Muscle of leg (tissue), 11 donors: Measurements from ENCODE around the gene SSTR3. TPM values are rescaled to one million over a fixed set of nuclear protein-coding genes. Genes with fewer than 3 reads are reported as not detected.
"Not testable (repeated sequence)": the region's sequence is repeated elsewhere in the genome, so short reads cannot be mapped to it uniquely, and the experiment has no call there.

Source experiments
- DNase-seq: peaks from one replicate; pipeline ENCODE4 v3.0.0; 2013
- H3K27ac ChIP-seq: one replicate; pipeline ENCODE4 v1.5.1; 2013; ENCODE audit warnings: mild to moderate bottlenecking, low read length, control low read depth
- H3K27me3 ChIP-seq: one replicate; pipeline ENCODE4 v1.6.1; 2013; ENCODE audit warnings: low read length; ENCODE audit not compliant: control insufficient read depth, insufficient read depth
- H3K36me3 ChIP-seq: one replicate; pipeline ENCODE4 v1.6.1; 2013; ENCODE audit warnings: low read length; ENCODE audit not compliant: control insufficient read depth, insufficient read depth
- H3K4me1 ChIP-seq: one replicate; pipeline ENCODE4 v1.6.1; 2013; ENCODE audit warnings: low read length; ENCODE audit not compliant: control insufficient read depth, insufficient read depth
- H3K4me3 ChIP-seq: one replicate; pipeline ENCODE4 v1.5.1; 2013; ENCODE audit warnings: low read length, control low read depth
- H3K9me3 ChIP-seq: replicated peaks from 2 replicates; pipeline ENCODE4 v1.6.1; 2013; ENCODE audit warnings: low read depth, low read length; ENCODE audit not compliant: control insufficient read depth
- WGBS: methylation state at CpG from one replicate; pipeline ENCODE4 v1.1.5; 2013; ENCODE audit warnings: missing lambda C conversion rate; ENCODE audit not compliant: insufficient coverage; 5-methylcytosine and 5-hydroxymethylcytosine counted together
- polyA plus RNA-seq, 8 donors: library from polyadenylated mRNA; unstranded; fragments of 120-200 nt; gene quantifications; one replicate each; pipeline versions ENCODE4 v1.2.1 to v1.2.3, GENCODE V29; 2013; ENCODE audit warnings: inconsistent platforms in 1 of 8, low replicate concordance in 1 of 8; ENCODE audit not compliant: insufficient read length in 8 of 8, insufficient read depth in 1 of 8
- total RNA-seq: library from RNA; stranded (reverse); fragments of 120-200 nt; gene quantifications from one replicate; pipeline ENCODE4 v1.2.4, GENCODE V29; 2013

Gene SSTR3
- total and polyA plus RNA-seq, 9 donors = 0.04 TPM; not detected in 8

DNA sequence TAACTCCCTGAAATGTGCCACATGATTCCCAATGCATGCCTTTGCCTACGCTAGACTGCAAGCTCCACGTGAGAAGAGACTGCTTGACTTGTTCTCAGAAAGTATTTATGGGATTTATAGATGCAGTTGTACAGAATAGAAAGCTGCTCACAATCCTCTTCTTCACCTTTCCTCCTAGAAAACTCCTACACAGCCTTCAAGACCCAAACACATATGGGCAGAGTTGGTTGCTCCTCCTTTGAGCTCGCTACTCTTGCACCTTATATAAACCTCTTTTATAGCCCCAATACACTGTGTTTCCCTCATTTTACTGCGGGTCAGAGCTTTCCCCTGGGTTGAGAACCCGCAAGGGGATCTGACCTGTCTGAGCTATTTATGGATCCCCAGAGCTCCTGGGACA, 40.6 kb downstream of the SSTR3 start:
- no peak for DNase-seq
- peaks cover 32% of the 10 kb centered on the region for H3K4me1 ChIP-seq
- H3K4me3 ChIP-seq = no peak overlapping the region
- no peaks in the 10 kb centered on the region for H3K9me3 ChIP-seq
- no peaks in the 10 kb centered on the region for H3K36me3 ChIP-seq
- peaks cover 26% of the 10 kb centered on the region for H3K27me3 ChIP-seq
- 44% methylated on average over 3 of the region's 5 CpGs for WGBS
- H3K27ac ChIP-seq = no peak overlapping the region

DNA sequence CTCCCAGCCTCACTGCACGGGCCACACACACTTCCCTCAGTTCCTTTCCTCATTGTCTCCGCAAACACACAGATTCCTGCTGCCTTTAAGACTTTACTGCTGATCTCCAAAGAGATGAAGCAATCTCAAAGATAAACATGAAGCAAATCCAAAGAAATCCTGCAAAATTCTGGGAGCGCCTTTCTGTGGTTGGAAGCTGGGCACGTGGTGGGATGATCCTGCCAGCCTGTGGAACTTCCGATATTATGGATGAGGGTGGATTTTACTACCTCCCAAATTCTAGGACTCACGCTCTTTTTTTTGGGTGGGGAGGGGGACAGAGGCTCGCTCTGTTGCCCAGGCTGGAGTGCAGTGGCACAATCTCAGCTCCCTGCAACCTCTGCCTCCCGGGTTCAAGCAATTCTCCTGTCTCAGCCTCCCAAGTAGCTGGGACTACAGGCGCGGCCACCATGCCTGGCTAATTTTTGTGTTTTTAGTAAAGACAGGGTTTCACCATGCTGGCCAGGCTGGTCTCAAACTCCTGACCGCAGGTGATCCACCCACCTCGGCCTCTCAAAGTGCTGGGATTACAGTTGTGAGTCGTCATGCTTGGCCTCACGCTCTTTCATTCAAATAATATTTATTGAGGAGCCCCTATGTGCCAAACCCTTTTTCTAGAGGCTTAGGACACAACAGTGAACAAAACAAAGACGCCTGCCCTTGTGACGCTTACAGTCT, 41.4 kb downstream of the SSTR3 start:
- not testable (repeated sequence) for H3K36me3 ChIP-seq, H3K9me3 ChIP-seq, DNase-seq, H3K27ac ChIP-seq, H3K4me3 ChIP-seq
- H3K27me3 ChIP-seq = peaks cover 23% of the 10 kb centered on the region
- H3K4me1 ChIP-seq = peaks cover 25% of the 10 kb centered on the region
- 95% methylated on average over 5 of the region's 16 CpGs for WGBS

DNA sequence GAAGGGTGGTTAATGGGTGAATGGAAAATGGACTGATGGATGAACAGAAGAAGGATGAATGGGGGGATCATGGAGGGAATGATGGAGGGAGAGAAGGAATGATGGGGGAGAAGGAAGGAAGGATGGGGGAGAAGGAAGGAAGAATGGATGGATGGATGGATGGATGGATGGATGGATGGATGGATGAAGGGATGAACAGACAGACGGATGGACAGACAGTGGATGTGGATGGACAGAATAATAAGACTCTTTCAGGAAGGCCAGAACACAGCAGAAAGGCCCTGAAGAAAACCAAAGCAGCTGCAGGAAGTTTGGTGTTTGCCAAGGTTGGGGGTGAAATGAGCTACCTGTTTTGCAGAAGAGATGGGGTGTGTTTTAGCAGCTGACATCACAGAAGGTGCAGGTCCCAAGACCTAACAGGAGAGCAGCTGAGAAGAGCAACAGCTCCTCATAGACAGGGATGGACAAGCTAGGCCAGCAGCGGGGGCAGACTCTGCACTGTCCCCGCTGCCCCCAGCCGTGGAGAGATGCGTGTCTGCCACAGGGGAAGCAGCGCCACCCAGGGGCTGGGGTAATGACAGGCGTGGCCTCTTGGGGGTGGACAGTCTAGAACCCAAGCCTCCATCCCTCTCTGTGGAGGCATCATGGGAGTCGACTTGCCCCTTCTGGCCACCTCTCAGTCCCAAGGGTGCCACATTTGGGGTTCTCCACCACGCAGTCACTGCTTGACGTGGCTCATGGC, 42.2 kb downstream of the SSTR3 start:
- 88% methylated on average over 10 of the region's 10 CpGs for WGBS
- no peak overlapping the region for H3K4me3 ChIP-seq
- H3K9me3 ChIP-seq = no peaks in the 10 kb centered on the region
- no peaks in the 10 kb centered on the region for H3K36me3 ChIP-seq
- H3K27ac ChIP-seq = no peak overlapping the region
- no peak for DNase-seq
- H3K27me3 ChIP-seq = peaks cover 16% of the 10 kb centered on the region
- peaks cover 18% of the 10 kb centered on the region for H3K4me1 ChIP-seq

DNA sequence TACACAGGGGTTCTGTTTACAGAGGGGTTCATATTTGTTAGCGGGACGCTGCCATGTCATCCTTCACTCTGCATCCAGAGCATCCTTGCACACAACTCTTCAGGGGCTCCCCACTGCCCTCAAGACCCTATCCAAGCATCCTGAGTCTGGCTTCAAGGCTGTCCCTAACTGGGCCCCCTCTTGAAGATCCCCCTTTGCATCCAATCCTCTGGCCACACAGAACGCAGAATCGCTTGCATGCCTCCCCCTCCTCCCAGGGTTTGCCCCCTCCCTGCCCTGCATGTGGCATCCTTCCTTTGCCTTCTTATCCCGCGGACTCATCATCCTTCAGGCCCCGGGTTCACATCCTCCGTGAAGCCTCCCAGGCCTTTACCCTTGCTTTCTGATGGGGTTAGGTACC, 42.9 kb downstream of the SSTR3 start:
- no peak for DNase-seq

DNA sequence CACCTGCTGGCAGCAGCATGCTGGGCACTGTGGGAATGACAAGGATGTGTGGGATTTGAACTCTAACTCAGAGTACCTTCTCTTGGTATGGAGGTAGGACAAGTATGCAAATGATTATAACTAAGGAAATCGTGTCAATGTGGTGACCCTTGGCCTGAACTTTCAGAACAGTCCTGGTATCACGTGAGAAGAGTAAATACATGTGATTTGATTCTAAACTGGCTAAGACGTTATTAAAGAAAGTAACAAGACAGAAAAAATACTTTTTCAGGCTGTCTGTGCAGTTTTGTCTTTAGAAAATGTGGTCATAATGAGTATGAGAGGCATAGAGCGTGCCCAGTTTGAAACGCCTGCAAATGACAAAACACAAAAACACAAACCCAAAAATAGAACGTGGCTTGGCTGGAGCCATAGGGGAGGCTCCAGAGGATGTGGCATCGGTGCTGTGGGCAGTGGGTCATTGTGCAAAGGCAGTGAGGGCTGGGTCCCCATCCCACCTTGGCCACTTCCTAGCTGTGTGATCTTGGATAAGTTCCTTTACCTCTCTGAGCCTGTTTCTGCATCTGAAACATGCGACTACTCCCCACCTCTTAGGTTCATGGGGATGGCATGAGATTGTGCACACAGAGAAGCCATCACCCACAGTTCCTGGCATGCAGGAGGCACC, 44.2 kb downstream of the SSTR3 start:
- H3K4me3 ChIP-seq = no peak overlapping the region
- DNase-seq = no peak
- WGBS = 40% methylated on average over 2 of the region's 8 CpGs
- peaks cover 2% of the 10 kb centered on the region for H3K27me3 ChIP-seq
- no peak overlapping the region for H3K27ac ChIP-seq
- H3K36me3 ChIP-seq = no peaks in the 10 kb centered on the region
- no peaks in the 10 kb centered on the region for H3K9me3 ChIP-seq
- H3K4me1 ChIP-seq = peaks cover 7% of the 10 kb centered on the region

More for the DNA sequence above, 42.9 kb downstream of the SSTR3 start:
- no peaks in the 10 kb centered on the region for H3K36me3 ChIP-seq
- no peaks in the 10 kb centered on the region for H3K9me3 ChIP-seq
- 86% methylated on average over 6 of the region's 8 CpGs for WGBS
- H3K4me3 ChIP-seq = no peak overlapping the region
- H3K27me3 ChIP-seq = peaks cover 10% of the 10 kb centered on the region
- peaks cover 14% of the 10 kb centered on the region for H3K4me1 ChIP-seq
- no peak overlapping the region for H3K27ac ChIP-seq

DNA sequence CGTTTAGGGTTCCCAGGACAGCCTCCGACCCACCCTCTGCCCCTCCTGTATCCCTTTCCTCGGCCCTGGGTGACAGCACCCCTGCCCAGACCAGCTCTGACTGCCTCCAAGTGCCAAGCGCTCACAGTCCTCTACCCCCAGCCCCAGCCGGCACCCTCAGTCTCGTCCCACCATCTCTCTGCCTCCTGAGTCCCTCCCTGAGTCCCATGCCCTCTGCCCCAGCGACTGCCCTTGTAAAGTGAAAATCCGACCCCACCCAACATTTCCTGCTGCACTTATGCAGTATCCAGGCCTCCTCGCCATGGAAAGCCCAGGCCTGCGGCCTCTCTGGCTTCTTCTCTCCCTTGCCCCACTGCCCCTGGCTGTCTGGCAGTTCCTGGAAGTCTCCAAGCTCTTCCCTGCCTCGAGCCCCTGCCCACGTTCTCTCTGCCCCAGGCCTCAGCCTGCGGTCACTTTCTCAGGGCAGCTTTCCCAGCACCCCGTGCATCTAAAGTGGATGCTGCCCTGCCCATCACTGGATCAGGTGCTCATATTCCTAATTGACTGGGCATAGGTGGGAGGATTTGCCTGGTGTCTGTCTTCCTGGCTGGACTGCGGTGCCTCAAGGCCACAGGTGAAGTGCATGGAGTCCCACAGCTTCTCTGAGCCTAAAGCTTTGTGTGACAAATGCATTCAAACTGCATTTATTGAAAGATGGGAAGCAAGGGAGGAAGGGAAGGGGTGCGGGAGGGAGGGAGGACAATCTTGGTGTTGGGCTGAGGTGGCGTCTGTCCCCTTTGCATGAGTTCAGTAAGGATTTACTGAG, 44.9 kb downstream of the SSTR3 start:
- no peak for DNase-seq
- peaks cover 2% of the 10 kb centered on the region for H3K27me3 ChIP-seq
- H3K9me3 ChIP-seq = no peaks in the 10 kb centered on the region
- no peak overlapping the region for H3K4me3 ChIP-seq
- peaks cover 4% of the 10 kb centered on the region for H3K4me1 ChIP-seq
- H3K27ac ChIP-seq = no peak overlapping the region
- H3K36me3 ChIP-seq = no peaks in the 10 kb centered on the region
- WGBS = 66% methylated on average over 17 of the region's 17 CpGs

DNA sequence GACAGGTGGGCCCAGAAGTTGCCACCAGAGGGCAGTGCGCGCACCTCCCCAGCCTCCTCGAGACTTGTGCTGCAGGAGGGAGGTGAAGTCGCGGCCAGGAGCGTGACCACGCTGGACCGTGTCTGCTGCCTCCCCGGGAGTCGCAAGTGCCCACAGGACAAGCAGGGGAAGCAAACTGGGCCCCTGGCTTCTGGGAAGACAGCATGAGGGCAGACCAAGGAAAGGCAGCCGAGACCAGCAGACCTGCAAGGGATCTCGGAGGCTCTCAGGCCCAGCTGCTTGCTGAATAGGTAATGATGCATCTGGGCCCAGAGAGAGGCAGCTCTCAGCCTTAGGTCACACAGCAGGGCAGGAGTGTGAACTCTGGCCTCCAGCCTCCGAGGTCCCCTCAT, 45.6 kb downstream of the SSTR3 start:
- Histone ChIP-seq H3K27me3 (no peaks in the 10 kb centered on the region), H3K4me3 (no peak overlapping the region), H3K36me3 (no peaks in the 10 kb centered on the region), H3K4me1 (peaks cover 4% of the 10 kb centered on the region), H3K9me3 (no peaks in the 10 kb centered on the region), H3K27ac (no peak overlapping the region)
- DNase-seq = peak; percentile 85
- 13% methylated on average over 12 of the region's 13 CpGs for WGBS

DNA sequence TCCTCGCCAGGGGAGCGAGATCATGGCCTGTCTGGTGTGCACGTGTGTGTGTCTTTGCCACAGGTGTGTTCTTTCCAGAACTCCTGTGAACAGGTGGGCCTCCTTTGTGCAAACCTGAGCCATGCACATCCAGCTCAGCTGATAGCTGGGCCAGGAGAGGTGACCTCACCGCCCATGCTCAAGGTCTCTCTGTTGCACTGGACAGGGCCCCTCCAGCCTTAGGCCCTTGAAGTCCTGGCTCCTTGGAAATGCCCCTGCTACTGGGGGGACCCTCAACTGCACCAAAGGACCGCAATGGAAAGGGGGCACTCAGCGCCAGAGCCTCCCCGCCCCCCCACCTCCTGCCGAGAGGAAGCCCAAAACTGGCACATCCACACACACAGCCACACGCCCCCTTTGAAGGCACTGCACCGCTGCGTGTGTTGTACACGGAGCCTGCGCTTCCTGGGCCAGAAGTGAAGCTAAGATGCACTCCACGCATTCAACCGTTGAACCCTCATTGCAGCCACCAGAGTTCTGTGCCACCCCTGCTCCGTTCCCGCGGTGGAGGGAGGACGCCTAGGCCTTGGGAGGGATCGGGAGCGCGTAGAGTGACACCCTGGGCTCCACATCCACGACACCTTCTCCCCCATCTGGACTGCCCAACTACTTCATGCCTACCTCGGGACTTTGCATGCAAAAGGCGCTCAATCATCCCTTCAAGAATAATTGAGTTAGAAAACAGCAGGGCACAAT, 46.2 kb downstream of the SSTR3 start:
- no peak overlapping the region for H3K4me3 ChIP-seq
- 65% methylated on average over 21 of the region's 25 CpGs for WGBS

DNA sequence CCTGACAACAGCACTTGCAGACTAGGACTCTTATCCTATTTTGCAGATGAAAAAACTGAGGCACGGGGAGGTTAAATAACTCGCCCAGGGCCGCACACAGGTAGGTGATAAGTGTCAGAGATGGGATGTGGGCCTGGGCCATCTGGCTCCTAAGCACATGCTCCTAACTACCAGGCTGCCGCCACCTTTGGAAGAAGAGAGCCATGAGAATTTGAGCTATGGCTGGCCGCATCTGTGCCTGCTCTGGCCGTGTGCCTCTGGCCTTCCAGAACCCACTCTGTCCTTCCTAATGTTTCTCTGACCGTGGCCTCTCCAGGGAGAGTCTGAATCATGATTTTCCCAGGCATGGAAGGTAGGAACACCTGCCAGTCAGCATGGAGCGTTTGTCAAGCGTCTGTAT, 47.2 kb downstream of the SSTR3 start:
- peaks cover 4% of the 10 kb centered on the region for H3K9me3 ChIP-seq
- H3K4me1 ChIP-seq = peaks cover 4% of the 10 kb centered on the region
- WGBS = 43% methylated on average over 6 of the region's 9 CpGs
- no peak for DNase-seq
- H3K27ac ChIP-seq = no peak overlapping the region
- H3K36me3 ChIP-seq = no peaks in the 10 kb centered on the region
- no peaks in the 10 kb centered on the region for H3K27me3 ChIP-seq
- H3K4me3 ChIP-seq = no peak overlapping the region

More for the DNA sequence above, 46.2 kb downstream of the SSTR3 start:
- H3K9me3 ChIP-seq = peaks cover 4% of the 10 kb centered on the region
- DNase-seq = no peak
- peaks cover 4% of the 10 kb centered on the region for H3K4me1 ChIP-seq
- H3K36me3 ChIP-seq = no peaks in the 10 kb centered on the region
- no peak overlapping the region for H3K27ac ChIP-seq
- no peaks in the 10 kb centered on the region for H3K27me3 ChIP-seq
